ENCODE data around the gene COX7A2.

The COX7A2 gene

GRCh38 chr6:75268121-75268987 lies 24.8 kb upstream of the COX7A2 start:
- no peak for DNase-seq

- DNase-seq: no peak
Measured at GRCh38 chr6:75267461-75267860, 23.9 kb upstream of the COX7A2 start.

GRCh38 chr6:75266716-75267291 lies 23.2 kb upstream of the COX7A2 start:
- DNase-seq: no peak

- DNase-seq: no peak
Measured at GRCh38 chr6:75263401-75263750, 19.8 kb upstream of the COX7A2 start.

GRCh38 chr6:75262716-75263400 lies 19.3 kb upstream of the COX7A2 start:
- no peak for DNase-seq

GRCh38 chr6:75261299-75261698 lies 17.7 kb upstream of the COX7A2 start:
- no peak for DNase-seq

GRCh38 chr6:75257343-75258087 lies 13.9 kb upstream of the COX7A2 start:
- DNase-seq: no peak

- DNase-seq: no peak
Measured at GRCh38 chr6:75250552-75250951, 7.0 kb upstream of the COX7A2 start.

- no peak for DNase-seq
Measured at GRCh38 chr6:75249837-75250236, 6.2 kb upstream of the COX7A2 start.

- no peak for DNase-seq
Measured at GRCh38 chr6:75246386-75246785, 2.8 kb upstream of the COX7A2 start.

- DNase-seq: no peak
Measured at GRCh38 chr6:75244063-75244584, 523 bp upstream of the COX7A2 start.

GRCh38 chr6:75236630-75237029 lies 7.0 kb downstream of the COX7A2 start:
- DNase-seq: no peak

GRCh38 chr6:75235271-75235670 lies 8.3 kb downstream of the COX7A2 start:
- DNase-seq: no peak

GRCh38 chr6:75234126-75234865 lies 9.3 kb downstream of the COX7A2 start:
- no peak for DNase-seq

- DNase-seq: no peak
Measured at GRCh38 chr6:75233092-75233615, 10.4 kb downstream of the COX7A2 start.

- DNase-seq: no peak
Measured at GRCh38 chr6:75230484-75231325, 12.9 kb downstream of the COX7A2 start.

GRCh38 chr6:75224303-75224926 lies 19.2 kb downstream of the COX7A2 start:
- DNase-seq: no peak

- DNase-seq: no peak
Measured at GRCh38 chr6:75223428-75223827, 20.2 kb downstream of the COX7A2 start.

GRCh38 chr6:75222261-75222660 lies 21.3 kb downstream of the COX7A2 start:
- no peak for DNase-seq

- no peak for DNase-seq
Measured at GRCh38 chr6:75221116-75221515, 22.5 kb downstream of the COX7A2 start.

GRCh38 chr6:75220357-75220756 lies 23.2 kb downstream of the COX7A2 start:
- no peak for DNase-seq
